ENCODE results near the gene RAP1GAP. TPM values are rescaled to one million over a fixed set of nuclear protein-coding genes. Genes with fewer than 3 reads are reported as not detected.

Gene RAP1GAP
- total RNA-seq, 2 experiments from 2014 or later, result not detected

DNA sequence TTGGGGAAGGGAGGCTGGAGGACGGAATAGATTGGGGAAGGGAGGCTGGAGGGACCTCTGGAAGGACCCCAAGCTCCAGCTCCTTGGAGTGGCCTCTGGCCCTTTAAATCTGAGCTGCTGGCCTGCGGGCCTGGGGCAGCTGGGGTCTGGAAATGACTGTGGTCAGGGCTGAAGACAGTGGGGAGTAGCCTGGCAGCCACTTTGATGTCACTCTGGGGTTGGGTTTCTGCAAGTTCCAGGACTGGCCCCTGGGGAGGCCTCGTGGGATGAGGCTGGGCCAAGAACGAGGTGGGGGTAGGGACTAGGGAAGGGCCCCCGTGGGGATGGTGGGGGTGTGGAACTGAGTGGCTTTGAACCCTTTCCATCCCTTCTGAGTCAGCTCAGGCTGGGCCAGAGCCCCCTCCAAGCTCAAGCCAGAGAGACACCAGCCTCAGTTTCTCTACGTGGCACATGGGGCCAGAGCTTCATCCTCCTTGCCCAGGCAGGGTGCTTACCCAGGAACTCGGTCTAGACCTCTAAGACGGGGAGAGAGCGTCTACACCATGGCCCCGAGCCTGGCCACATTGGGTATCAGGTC, 100.3 kb downstream of the RAP1GAP start:
- no peaks in the 10 kb centered on the region for H3K36me3 ChIP-seq (ENCODE audit: insufficient read depth, low read length)
- no peak for TF ChIP-seq EZH2phosphoT487 (IDR thresholded peaks at IDR 0.05; ENCODE audit: borderline replicate concordance, low read depth, low read length)
- no peak for TF ChIP-seq CTCF (conservative IDR thresholded peaks at IDR 0.05; ENCODE audit: low read length)
- H3K9me3 ChIP-seq (ENCODE audit: low read length), result no peaks in the 10 kb centered on the region
- no peaks in the 10 kb centered on the region for H3K4me1 ChIP-seq (ENCODE audit: insufficient read depth, low read length, poor library complexity, severe bottlenecking)
- intact Hi-C loops (cut with micrococcal nuclease; ENCODE audit: unreplicated experiment), result no loop called here
- H3K4me2 ChIP-seq (ENCODE audit: low read length), result no peak overlapping the region
- no peak for DNase-seq (ENCODE audit: low spot score)
- H3K9me2 ChIP-seq (ENCODE audit: insufficient read depth, low read length), result no peaks in the 10 kb centered on the region
- no peaks in the 10 kb centered on the region for H4K20me1 ChIP-seq (ENCODE audit: insufficient read depth, low read length)
- H3K79me2 ChIP-seq (ENCODE audit: insufficient read depth, low read depth, low read length), result no peaks in the 10 kb centered on the region
- no TSS peak for BruUV-seq (replicated peaks)
- H3K27ac ChIP-seq (ENCODE audit: low read depth, low read length, poor library complexity, severe bottlenecking), result no peak overlapping the region
- no peak overlapping the region for H3K4me3 ChIP-seq (ENCODE audit: low read depth, low read length, poor library complexity, severe bottlenecking)
- ChIA-PET POLR2A (no interaction called here), CTCF (ENCODE audit: unreplicated experiment) (no interaction called here)
- no peak overlapping the region for H2AFZ ChIP-seq (ENCODE audit: low read length)

DNA sequence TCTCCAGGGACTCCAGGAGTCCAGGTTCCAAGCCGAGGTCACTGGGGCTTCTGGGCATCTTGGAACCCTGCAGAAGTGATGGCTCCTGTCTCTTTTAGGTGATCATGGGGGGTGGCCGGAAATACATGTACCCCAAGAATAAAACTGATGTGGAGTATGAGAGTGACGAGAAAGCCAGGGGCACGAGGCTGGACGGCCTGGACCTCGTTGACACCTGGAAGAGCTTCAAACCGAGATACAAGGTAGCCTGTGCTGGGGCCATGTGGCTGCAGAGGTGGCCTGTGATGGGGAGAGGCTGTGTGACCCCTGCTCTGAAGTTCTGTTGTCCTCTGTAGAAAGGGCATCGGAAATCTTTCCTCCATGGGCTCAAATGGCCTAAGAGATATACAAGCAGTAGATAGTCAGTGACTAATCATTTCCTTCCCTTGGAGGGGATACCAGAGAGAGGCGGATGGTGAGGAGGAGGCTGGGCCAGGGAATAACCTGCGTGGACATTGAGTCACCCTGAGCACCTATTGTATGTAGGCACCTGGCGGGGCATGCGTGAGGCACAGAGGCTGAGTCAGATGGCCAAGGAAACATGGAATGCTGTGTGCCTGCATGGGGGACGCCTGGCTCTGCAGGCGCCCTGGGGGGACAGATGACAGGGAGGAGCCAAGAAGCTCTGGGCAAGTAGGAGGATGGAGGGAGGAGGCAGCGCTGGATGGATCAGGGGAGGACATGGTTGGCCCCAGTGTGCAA, 101.0 kb downstream of the RAP1GAP start:
- Histone ChIP-seq H3K79me2 (ENCODE audit: insufficient read depth, low read depth, low read length) (no peaks in the 10 kb centered on the region), H3K36me3 (ENCODE audit: insufficient read depth, low read length) (no peaks in the 10 kb centered on the region), H2AFZ (ENCODE audit: low read length) (no peak overlapping the region), H3K4me1 (ENCODE audit: insufficient read depth, low read length, poor library complexity, severe bottlenecking) (no peaks in the 10 kb centered on the region), H3K9me2 (ENCODE audit: insufficient read depth, low read length) (no peaks in the 10 kb centered on the region), H4K20me1 (ENCODE audit: insufficient read depth, low read length) (no peaks in the 10 kb centered on the region), H3K4me2 (ENCODE audit: low read length) (no peak overlapping the region), H3K9me3 (ENCODE audit: low read length) (no peaks in the 10 kb centered on the region), H3K27ac (ENCODE audit: low read depth, low read length, poor library complexity, severe bottlenecking) (no peak overlapping the region), H3K4me3 (ENCODE audit: low read depth, low read length, poor library complexity, severe bottlenecking) (no peak overlapping the region)
- POLR2A ChIA-PET, result no interaction called here
- BruUV-seq (replicated peaks), result no TSS peak
- DNase-seq (ENCODE audit: low spot score), result no peak
- CTCF ChIA-PET (ENCODE audit: unreplicated experiment), result no interaction called here
- TF ChIP-seq CTCF (conservative IDR thresholded peaks at IDR 0.05; ENCODE audit: low read length) (no peak), EZH2phosphoT487 (IDR thresholded peaks at IDR 0.05; ENCODE audit: borderline replicate concordance, low read depth, low read length) (no peak)
- intact Hi-C loops (cut with micrococcal nuclease; ENCODE audit: unreplicated experiment), result no loop called here
